Trophoblast cell (in vitro differentiated cells and primary cell): ENCODE measurements around the gene RNF182.

Experiments used
- DNase-seq, 2 donors: peaks; one replicate each; pipeline ENCODE4 v3.0.0-alpha.2; 2016
- H2AFZ ChIP-seq: 2 replicates; pipeline ENCODE4 v1.6.1; 2013; ENCODE audit warnings: low read length, moderate library complexity, mild to moderate bottlenecking; ENCODE audit not compliant: insufficient read depth, poor library complexity
- H2AK5ac ChIP-seq: 2 replicates; pipeline ENCODE4 v1.6.1; 2013; ENCODE audit warnings: mild to moderate bottlenecking, low read length
- H2BK120ac ChIP-seq: 2 replicates; pipeline ENCODE4 v1.6.1; 2013; ENCODE audit warnings: low read length, mild to moderate bottlenecking, moderate library complexity; ENCODE audit not compliant: insufficient read depth, poor library complexity
- H2BK12ac ChIP-seq: 2 replicates; pipeline ENCODE4 v1.6.1; 2013; ENCODE audit warnings: mild to moderate bottlenecking, low read length, moderate library complexity
- H2BK5ac ChIP-seq: 2 replicates; pipeline ENCODE4 v1.6.1; 2013; ENCODE audit warnings: low read length, low read depth, moderate library complexity, mild to moderate bottlenecking; ENCODE audit not compliant: poor library complexity
- H3K14ac ChIP-seq: 2 replicates; pipeline ENCODE4 v1.6.1; 2013; ENCODE audit warnings: mild to moderate bottlenecking, low read length
- H3K18ac ChIP-seq: 2 replicates; pipeline ENCODE4 v1.6.1; 2013; ENCODE audit warnings: mild to moderate bottlenecking, low read length
- H3K23ac ChIP-seq: 2 replicates; pipeline ENCODE4 v1.6.1; 2013; ENCODE audit warnings: low read length
- H3K27ac ChIP-seq: 2 replicates; pipeline ENCODE4 v1.5.1; 2013; ENCODE audit warnings: low read depth, mild to moderate bottlenecking, inconsistent platforms, low read length, moderate library complexity
- H3K27me3 ChIP-seq: 2 replicates; pipeline ENCODE4 v1.6.1; 2013; ENCODE audit warnings: inconsistent platforms, mild to moderate bottlenecking, low read length, moderate library complexity; ENCODE audit not compliant: insufficient read depth
- H3K36me3 ChIP-seq, 2 experiments: 1 replicate in 1 of 2; 2 replicates in 1 of 2; pipeline ENCODE4 v1.6.1; 2013; ENCODE audit warnings: low read length in 2 of 2, mild to moderate bottlenecking in 2 of 2, moderate library complexity in 1 of 2; ENCODE audit not compliant: insufficient read depth in 2 of 2, control insufficient read depth in 1 of 2
- H3K4ac ChIP-seq: 2 replicates; pipeline ENCODE4 v1.6.1; 2013; ENCODE audit warnings: low read depth, mild to moderate bottlenecking, low read length, moderate library complexity
- H3K4me1 ChIP-seq, 2 experiments: 1 replicate in 1 of 2; 2 replicates in 1 of 2; pipeline ENCODE4 v1.6.1; 2013; ENCODE audit warnings: low read length in 2 of 2, mild to moderate bottlenecking in 2 of 2, moderate library complexity in 1 of 2; ENCODE audit not compliant: insufficient read depth in 2 of 2, control insufficient read depth in 1 of 2
- H3K4me2 ChIP-seq: 2 replicates; pipeline ENCODE4 v1.6.1; 2013; ENCODE audit warnings: inconsistent platforms, mild to moderate bottlenecking, low read length, moderate library complexity
- H3K4me3 ChIP-seq: 2 replicates; pipeline ENCODE4 v1.5.1; 2013; ENCODE audit warnings: mild to moderate bottlenecking, low read depth, low read length, inconsistent platforms
- H3K79me1 ChIP-seq: one replicate; pipeline ENCODE4 v1.6.1; 2013; ENCODE audit warnings: low read length
- H3K79me2 ChIP-seq: 2 replicates; pipeline ENCODE4 v1.6.1; 2013; ENCODE audit warnings: low read length, mild to moderate bottlenecking; ENCODE audit not compliant: control insufficient read depth, insufficient read depth, poor library complexity
- H3K9ac ChIP-seq: 2 replicates; pipeline ENCODE4 v1.6.1; 2013; ENCODE audit warnings: mild to moderate bottlenecking, low read length
- H3K9me3 ChIP-seq: 2 replicates; pipeline ENCODE4 v1.6.1; 2013; ENCODE audit warnings: low read depth, mild to moderate bottlenecking, control low read depth, inconsistent platforms, low read length; ENCODE audit not compliant: insufficient read depth
- H4K12ac ChIP-seq: 2 replicates; pipeline ENCODE4 v1.6.1; 2013; ENCODE audit warnings: low read depth, mild to moderate bottlenecking, low read length, moderate library complexity
- H4K8ac ChIP-seq: 2 replicates; pipeline ENCODE4 v1.6.1; 2013; ENCODE audit warnings: low read depth, mild to moderate bottlenecking, low read length, moderate library complexity
- H4K91ac ChIP-seq: one replicate; pipeline ENCODE4 v1.6.1; 2013; ENCODE audit warnings: low read depth, mild to moderate bottlenecking, low read length, moderate library complexity
- WGBS: extraction: QIAGEN DNeasy Blood & Tissue Kit; methylation state at CpG from one replicate; pipeline ENCODE4 v1.1.7; 2013; ENCODE audit warnings: missing lambda C conversion rate; ENCODE audit not compliant: insufficient read length, insufficient coverage; ENCODE audit errors: extremely low coverage; 5-methylcytosine and 5-hydroxymethylcytosine counted together

The RNF182 gene

GRCh38 chr6:13883966-13884365 is 40.8 kb upstream of the RNF182 start:
- H3K9ac ChIP-seq, result no peak overlapping the region

GRCh38 chr6:13884397-13884796 is 40.4 kb upstream of the RNF182 start:
- H3K9me3 ChIP-seq, result peaks cover 2% of the 10 kb centered on the region
- no peak overlapping the region for H4K12ac ChIP-seq
- WGBS, result no CpG with 5 or more reads among the region's 5 CpGs
- H2BK5ac ChIP-seq, result no peak overlapping the region
- H4K91ac ChIP-seq, result no peak overlapping the region
- no peak overlapping the region for H3K4ac ChIP-seq
- no peak for DNase-seq
- H3K4me3 ChIP-seq, result peak overlapping the region; percentile 7
- no peaks in the 10 kb centered on the region for H3K79me1 ChIP-seq
- H2BK12ac ChIP-seq, result no peak overlapping the region
- no peak overlapping the region for H4K8ac ChIP-seq
- no peak overlapping the region for H2BK120ac ChIP-seq
- no peak overlapping the region for H2AFZ ChIP-seq
- H3K18ac ChIP-seq, result no peak overlapping the region
- no peaks in the 10 kb centered on the region for H3K36me3 ChIP-seq
- H3K79me2 ChIP-seq, result no peaks in the 10 kb centered on the region
- H3K4me1 ChIP-seq, result peaks cover 4 to 6% of the 10 kb centered on the region in 2 experiments
- no peaks in the 10 kb centered on the region for H3K27me3 ChIP-seq
- H3K14ac ChIP-seq, result no peak overlapping the region
- no peak overlapping the region for H3K4me2 ChIP-seq
- H3K9ac ChIP-seq, result no peak overlapping the region
- H2AK5ac ChIP-seq, result no peak overlapping the region
- H3K23ac ChIP-seq, result no peak overlapping the region
- H3K27ac ChIP-seq, result no peak overlapping the region

More at GRCh38 chr6:13883966-13884365, 40.8 kb upstream of the RNF182 start:
- H3K27me3 ChIP-seq, result no peaks in the 10 kb centered on the region
- H3K4ac ChIP-seq, result no peak overlapping the region
- H3K4me1 ChIP-seq, result peaks cover 4 to 6% of the 10 kb centered on the region in 2 experiments
- no peaks in the 10 kb centered on the region for H3K79me2 ChIP-seq
- H3K4me3 ChIP-seq, result no peak overlapping the region
- H4K12ac ChIP-seq, result no peak overlapping the region
- no peaks in the 10 kb centered on the region for H3K36me3 ChIP-seq
- H4K91ac ChIP-seq, result no peak overlapping the region
- H3K27ac ChIP-seq, result no peak overlapping the region
- H2AFZ ChIP-seq, result no peak overlapping the region
- peaks cover 2% of the 10 kb centered on the region for H3K9me3 ChIP-seq
- no peak overlapping the region for H2BK120ac ChIP-seq
- DNase-seq, result no peak
- no peaks in the 10 kb centered on the region for H3K79me1 ChIP-seq
- H2AK5ac ChIP-seq, result no peak overlapping the region
- H4K8ac ChIP-seq, result no peak overlapping the region
- no peak overlapping the region for H3K14ac ChIP-seq
- H2BK12ac ChIP-seq, result no peak overlapping the region
- H3K23ac ChIP-seq, result no peak overlapping the region
- H3K18ac ChIP-seq, result no peak overlapping the region
- H2BK5ac ChIP-seq, result no peak overlapping the region
- no peak overlapping the region for H3K4me2 ChIP-seq

GRCh38 chr6:13885601-13886000 is 39.2 kb upstream of the RNF182 start:
- Histone ChIP-seq H3K79me2 (no peaks in the 10 kb centered on the region), H4K12ac (no peak overlapping the region), H4K8ac (no peak overlapping the region), H2BK12ac (no peak overlapping the region), H3K14ac (no peak overlapping the region), H2AFZ (no peak overlapping the region), H3K4me1 (peaks cover 3 to 5% of the 10 kb centered on the region in 2 experiments), H3K27ac (no peak overlapping the region), H2BK5ac (no peak overlapping the region), H4K91ac (no peak overlapping the region), H3K79me1 (no peaks in the 10 kb centered on the region), H3K9ac (no peak overlapping the region), H3K23ac (no peak overlapping the region), H3K4ac (no peak overlapping the region), H3K27me3 (no peaks in the 10 kb centered on the region), H3K4me3 (no peak overlapping the region), H3K9me3 (peaks cover 2% of the 10 kb centered on the region), H3K36me3 (no peaks in the 10 kb centered on the region), H2AK5ac (no peak overlapping the region), H3K4me2 (no peak overlapping the region), H2BK120ac (no peak overlapping the region), H3K18ac (no peak overlapping the region)
- DNase-seq, result no peak
- no CpG with 5 or more reads among the region's 2 CpGs for WGBS

GRCh38 chr6:13886949-13887348 is 37.8 kb upstream of the RNF182 start:
- Histone ChIP-seq H3K18ac (no peak overlapping the region), H2BK120ac (no peak overlapping the region), H3K4me3 (no peak overlapping the region), H2AK5ac (no peak overlapping the region), H3K79me2 (no peaks in the 10 kb centered on the region), H3K27ac (no peak overlapping the region), H3K4ac (no peak overlapping the region), H3K14ac (no peak overlapping the region), H3K4me2 (no peak overlapping the region), H2BK5ac (no peak overlapping the region), H2AFZ (no peak overlapping the region), H2BK12ac (no peak overlapping the region), H3K79me1 (no peaks in the 10 kb centered on the region), H4K12ac (no peak overlapping the region), H3K23ac (no peak overlapping the region), H4K91ac (no peak overlapping the region), H3K9me3 (peaks cover 2% of the 10 kb centered on the region), H3K36me3 (no peaks in the 10 kb centered on the region), H3K4me1 (peaks cover 0 to 1% of the 10 kb centered on the region in 2 experiments), H4K8ac (no peak overlapping the region), H3K27me3 (no peaks in the 10 kb centered on the region), H3K9ac (no peak overlapping the region)
- no CpG with 5 or more reads among the region's 3 CpGs for WGBS
- no peak for DNase-seq
